PC-9 (cell line): ENCODE measurements around the gene ARPP19. TPM values are rescaled to one million over a fixed set of nuclear protein-coding genes. Genes with fewer than 3 reads are reported as not detected.

ENCODE experiments used
- BruUV-seq: library from RNA; stranded (reverse); fragments of 400-500 nt; replicated peaks from 2 replicates; lab custom pipeline; 2021; lab: Mats Ljungman, UMichigan
- CTCF ChIA-PET: fragments of 300-600 bp; sonication (Branson Sonifier 250); formaldehyde crosslinking; loops from one replicate; lab custom pipeline; 2022; ENCODE audit warnings: antibody characterized with exemption; lab: Charles Lee
- POLR2A ChIA-PET: fragments of 300-600 bp; sonication (Branson Sonifier 250); formaldehyde crosslinking; loops from one replicate; lab custom pipeline; 2022; ENCODE audit warnings: antibody characterized with exemption; ENCODE audit not compliant: unreplicated experiment; lab: Charles Lee
- DNase-seq, 2 experiments: peaks; one replicate each; pipeline versions ENCODE4 v3.0.0 to v3.0.0-alpha.2; 2015 to 2022; ENCODE audit warnings: mixed read lengths in 1 of 2
- H2AFZ ChIP-seq: fragments of 200-600 bp; sonication (generic); 2 replicates; pipeline ENCODE4 v1.8.1; 2017; ENCODE audit warnings: antibody characterized with exemption
- H3F3A ChIP-seq: fragments of 200-600 bp; sonication (generic); 2 replicates; pipeline ENCODE4 v1.8.1; 2017; ENCODE audit warnings: antibody characterized with exemption, mild to moderate bottlenecking, low read depth; ENCODE audit not compliant: insufficient read depth
- H3K27ac ChIP-seq: fragments of 200-600 bp; sonication (generic); 2 replicates; pipeline ENCODE4 v1.6.1; 2016; ENCODE audit warnings: mixed run types
- H3K27me3 ChIP-seq: fragments of 200-600 bp; sonication (generic); 2 replicates; pipeline ENCODE4 v1.6.1; 2016; ENCODE audit warnings: low read depth, mixed run types; ENCODE audit not compliant: insufficient read depth
- H3K36me3 ChIP-seq: fragments of 200-600 bp; sonication (generic); 2 replicates; pipeline ENCODE4 v1.6.1; 2016; ENCODE audit warnings: low read depth, mixed run types
- H3K4me1 ChIP-seq: fragments of 200-600 bp; sonication (generic); replicated peaks from 2 replicates; pipeline ENCODE4 v1.6.1; 2016; ENCODE audit warnings: mixed run types; ENCODE audit not compliant: insufficient read depth
- H3K4me2 ChIP-seq: fragments of 200-600 bp; sonication (generic); 2 replicates; pipeline ENCODE4 v1.6.1; 2017; ENCODE audit warnings: mixed run types
- H3K4me3 ChIP-seq: fragments of 200-600 bp; sonication (generic); 2 replicates; pipeline ENCODE4 v1.6.1; 2016; ENCODE audit warnings: mixed run types
- H3K79me2 ChIP-seq: fragments of 200-600 bp; sonication (generic); 2 replicates; pipeline ENCODE4 v1.6.1; 2017; ENCODE audit warnings: low read depth, mixed run types
- H3K9me2 ChIP-seq: fragments of 200-600 bp; sonication (generic); 2 replicates; pipeline ENCODE4 v1.8.1; 2017; ENCODE audit warnings: mild to moderate bottlenecking; ENCODE audit not compliant: insufficient read depth
- H3K9me3 ChIP-seq: fragments of 200-600 bp; sonication (generic); 2 replicates; pipeline ENCODE4 v1.8.1; 2016; ENCODE audit warnings: low read depth; ENCODE audit not compliant: insufficient read depth
- H4K20me1 ChIP-seq: fragments of 200-600 bp; sonication (generic); 2 replicates; pipeline ENCODE4 v1.8.1; 2017; ENCODE audit not compliant: insufficient read depth
- EZH2 ChIP-seq: fragments of 200-600 bp; sonication (generic); IDR thresholded peaks from 2 replicates; pipeline ENCODE4 v1.8.0; 2017; ENCODE audit warnings: antibody characterized with exemption, low read depth
- intact Hi-C: fragments of 100-400 bp; cut with micrococcal nuclease; formaldehyde crosslinking; loops from one replicate; pipeline ENCODE4 v1.10.0; 2022; ENCODE audit not compliant: unreplicated experiment
- total RNA-seq: library from RNA; stranded (reverse); gene quantifications from 2 replicates; pipeline ENCODE4 v1.2.3, GENCODE V29; 2021
- TF ChIP-seq, protein P1 (sequence below): fragments of 200-600 bp; sonication (generic); conservative IDR thresholded peaks from 2 replicates; pipeline ENCODE4 v1.6.1; 2017; ENCODE audit warnings: mixed run types, antibody characterized with exemption, mild to moderate bottlenecking, moderate library complexity

Gene ARPP19
- total RNA-seq, 1 experiment from 2014 or later: 119 TPM

DNA sequence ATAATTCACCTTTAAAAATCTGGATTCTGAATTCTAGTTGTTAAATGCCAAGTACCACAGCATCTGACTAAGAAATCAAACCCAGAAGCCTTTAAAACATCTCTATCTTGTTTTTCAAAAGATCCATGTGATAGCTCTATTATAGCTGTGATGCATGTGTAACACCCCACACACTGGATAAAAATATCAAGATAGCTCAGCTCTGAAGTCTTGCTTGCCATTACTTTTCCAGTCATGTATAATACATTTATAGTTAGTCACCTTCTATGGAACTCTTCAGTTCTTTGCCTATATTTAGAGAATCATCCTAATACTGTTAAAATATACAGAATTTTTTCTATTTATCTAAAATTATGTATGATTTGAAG is 11.6 kb downstream of the ARPP19 start:
- Histone ChIP-seq H3F3A (no peaks in the 10 kb centered on the region), H3K27me3 (no peaks in the 10 kb centered on the region), H3K9me2 (no peaks in the 10 kb centered on the region), H3K4me1 (no peaks in the 10 kb centered on the region), H3K27ac (no peak overlapping the region), H3K4me3 (no peak overlapping the region), H4K20me1 (peaks cover 59% of the 10 kb centered on the region), H3K4me2 (no peak overlapping the region), H2AFZ (no peak overlapping the region), H3K9me3 (no peaks in the 10 kb centered on the region), H3K79me2 (peaks cover 64% of the 10 kb centered on the region), H3K36me3 (0 out of 2 replicates have a peak, but pooled peaks cover 12% of the 10 kb centered on the region)
- no peak for TF ChIP-seq EZH2
- TF ChIP-seq, protein P1, sequence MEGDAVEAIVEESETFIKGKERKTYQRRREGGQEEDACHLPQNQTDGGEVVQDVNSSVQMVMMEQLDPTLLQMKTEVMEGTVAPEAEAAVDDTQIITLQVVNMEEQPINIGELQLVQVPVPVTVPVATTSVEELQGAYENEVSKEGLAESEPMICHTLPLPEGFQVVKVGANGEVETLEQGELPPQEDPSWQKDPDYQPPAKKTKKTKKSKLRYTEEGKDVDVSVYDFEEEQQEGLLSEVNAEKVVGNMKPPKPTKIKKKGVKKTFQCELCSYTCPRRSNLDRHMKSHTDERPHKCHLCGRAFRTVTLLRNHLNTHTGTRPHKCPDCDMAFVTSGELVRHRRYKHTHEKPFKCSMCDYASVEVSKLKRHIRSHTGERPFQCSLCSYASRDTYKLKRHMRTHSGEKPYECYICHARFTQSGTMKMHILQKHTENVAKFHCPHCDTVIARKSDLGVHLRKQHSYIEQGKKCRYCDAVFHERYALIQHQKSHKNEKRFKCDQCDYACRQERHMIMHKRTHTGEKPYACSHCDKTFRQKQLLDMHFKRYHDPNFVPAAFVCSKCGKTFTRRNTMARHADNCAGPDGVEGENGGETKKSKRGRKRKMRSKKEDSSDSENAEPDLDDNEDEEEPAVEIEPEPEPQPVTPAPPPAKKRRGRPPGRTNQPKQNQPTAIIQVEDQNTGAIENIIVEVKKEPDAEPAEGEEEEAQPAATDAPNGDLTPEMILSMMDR: no peak
- intact Hi-C loops: no loop called here
- BruUV-seq: no TSS peak
- POLR2A ChIA-PET: no interaction called here
- CTCF ChIA-PET: no interaction called here
- no peak for DNase-seq

DNA sequence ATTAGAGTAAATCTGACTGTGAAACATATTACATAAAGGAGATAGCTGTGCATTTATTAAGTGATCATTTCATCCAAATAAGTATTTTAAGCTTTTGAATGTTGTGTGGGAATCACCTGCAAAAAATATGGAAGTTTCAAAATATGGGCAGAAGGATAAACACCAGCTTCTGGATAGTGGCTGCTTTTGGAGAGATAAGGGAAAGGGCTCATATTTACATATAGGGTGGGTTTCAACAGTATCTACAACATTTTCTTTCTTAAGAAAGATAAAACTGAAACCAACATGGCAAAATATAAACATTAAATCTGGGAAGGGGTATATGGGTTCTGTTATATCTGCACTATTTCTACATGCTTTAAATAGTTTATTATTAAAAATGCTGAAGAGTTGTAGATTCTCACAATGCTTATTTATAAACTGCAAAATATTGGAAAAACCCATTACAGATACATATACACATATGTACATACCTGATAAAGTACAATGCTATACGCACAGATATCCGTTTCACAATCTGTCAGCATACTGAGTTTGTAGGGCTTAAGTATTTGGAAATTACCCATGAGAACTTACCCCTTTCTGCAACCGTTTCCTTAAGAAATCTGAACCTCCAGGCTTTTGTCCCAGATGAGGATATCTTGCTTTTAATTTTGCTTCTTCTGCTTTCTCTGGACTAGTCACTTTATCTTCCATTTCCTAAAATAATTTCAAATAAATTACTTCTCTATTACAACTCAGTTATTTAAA is 12.1 kb downstream of the ARPP19 start:
- Histone ChIP-seq H3K36me3 (0 out of 2 replicates have a peak, but pooled peaks cover 12% of the 10 kb centered on the region), H3K27ac (no peak overlapping the region), H3K4me2 (no peak overlapping the region), H4K20me1 (peaks cover 56% of the 10 kb centered on the region), H3K27me3 (no peaks in the 10 kb centered on the region), H3K9me2 (no peaks in the 10 kb centered on the region), H3F3A (no peaks in the 10 kb centered on the region), H2AFZ (no peak overlapping the region), H3K79me2 (peaks cover 58% of the 10 kb centered on the region), H3K4me1 (no peaks in the 10 kb centered on the region), H3K4me3 (no peak overlapping the region), H3K9me3 (no peaks in the 10 kb centered on the region)
- CTCF ChIA-PET: no interaction called here
- TF ChIP-seq, protein P1: no peak
- TF ChIP-seq EZH2: no peak
- intact Hi-C loops: no loop called here
- DNase-seq: no peak
- POLR2A ChIA-PET: no interaction called here
- BruUV-seq: no TSS peak

DNA sequence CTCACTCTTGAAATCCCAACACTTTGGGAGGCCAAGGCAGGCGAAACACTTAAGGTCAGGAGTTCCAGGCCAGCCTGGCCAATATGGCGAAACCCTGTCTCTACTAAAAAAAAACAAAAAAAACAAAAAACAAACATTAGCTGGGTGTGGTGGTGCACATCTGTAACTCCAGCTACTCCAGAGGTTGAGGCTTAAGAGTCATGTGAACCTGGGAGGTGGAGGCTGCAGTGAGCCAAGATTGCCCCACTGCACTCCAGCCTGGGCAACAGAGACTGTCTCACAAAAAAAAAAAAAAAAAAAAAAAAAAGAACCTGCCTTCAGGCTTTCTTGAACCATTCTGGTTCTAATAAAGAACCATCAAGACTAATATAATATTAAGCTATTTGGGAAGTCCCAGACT is 16.5 kb downstream of the ARPP19 start:
- CTCF ChIA-PET: interaction anchor here (0.6 kb wide), 1 partner anchor 725 kb away, joined by 8 read pairs; no protein-coding TSS in a partner anchor

More for the DNA sequence above, 16.5 kb downstream of the ARPP19 start:
- H3K4me3 ChIP-seq: no peak overlapping the region
- H3K9me3 ChIP-seq: no peaks in the 10 kb centered on the region
- intact Hi-C loops: no loop called here
- H2AFZ ChIP-seq: no peak overlapping the region
- no peak for TF ChIP-seq EZH2
- TF ChIP-seq, protein P1: no peak
- H3K36me3 ChIP-seq: 0 out of 2 replicates have a peak, but pooled peaks cover 20% of the 10 kb centered on the region
- H4K20me1 ChIP-seq: peaks cover 18% of the 10 kb centered on the region
- H3K4me1 ChIP-seq: no peaks in the 10 kb centered on the region
- BruUV-seq: no TSS peak
- H3K27ac ChIP-seq: no peak overlapping the region
- no peaks in the 10 kb centered on the region for H3K27me3 ChIP-seq
- H3K4me2 ChIP-seq: no peak overlapping the region
- H3K79me2 ChIP-seq: peaks cover 16% of the 10 kb centered on the region
- POLR2A ChIA-PET: interaction anchor here (0.6 kb wide), 1 partner anchor 1194 kb away, joined by 4 read pairs; no protein-coding TSS in a partner anchor
- no peaks in the 10 kb centered on the region for H3F3A ChIP-seq
- H3K9me2 ChIP-seq: no peaks in the 10 kb centered on the region
- DNase-seq: no peak
